ENCODE data around the gene DISP3. TPM values are rescaled to one million over a fixed set of nuclear protein-coding genes. Genes with fewer than 3 reads are reported as not detected.

Gene DISP3
- total RNA-seq, 2 experiments from 2014 or later, result 0.97 to 1.7 TPM

GRCh38 chr1:11534846-11535245 lies 55.9 kb downstream of the DISP3 start:
- no peak overlapping the region for H3K27ac ChIP-seq (ENCODE audit: low read depth, low read length, poor library complexity, severe bottlenecking)
- no peaks in the 10 kb centered on the region for H3K4me1 ChIP-seq (ENCODE audit: insufficient read depth, low read length, poor library complexity, severe bottlenecking)
- H4K20me1 ChIP-seq (ENCODE audit: insufficient read depth, low read length), result no peaks in the 10 kb centered on the region
- no TSS peak for BruUV-seq (replicated peaks)
- H3K4me2 ChIP-seq (ENCODE audit: low read length), result no peak overlapping the region
- H3K79me2 ChIP-seq (ENCODE audit: insufficient read depth, low read depth, low read length), result no peaks in the 10 kb centered on the region
- no peaks in the 10 kb centered on the region for H3K9me2 ChIP-seq (ENCODE audit: insufficient read depth, low read length)
- H3K36me3 ChIP-seq (ENCODE audit: insufficient read depth, low read length), result no peaks in the 10 kb centered on the region
- H3K4me3 ChIP-seq (ENCODE audit: low read depth, low read length, poor library complexity, severe bottlenecking), result no peak overlapping the region
- TF ChIP-seq, protein P1, sequence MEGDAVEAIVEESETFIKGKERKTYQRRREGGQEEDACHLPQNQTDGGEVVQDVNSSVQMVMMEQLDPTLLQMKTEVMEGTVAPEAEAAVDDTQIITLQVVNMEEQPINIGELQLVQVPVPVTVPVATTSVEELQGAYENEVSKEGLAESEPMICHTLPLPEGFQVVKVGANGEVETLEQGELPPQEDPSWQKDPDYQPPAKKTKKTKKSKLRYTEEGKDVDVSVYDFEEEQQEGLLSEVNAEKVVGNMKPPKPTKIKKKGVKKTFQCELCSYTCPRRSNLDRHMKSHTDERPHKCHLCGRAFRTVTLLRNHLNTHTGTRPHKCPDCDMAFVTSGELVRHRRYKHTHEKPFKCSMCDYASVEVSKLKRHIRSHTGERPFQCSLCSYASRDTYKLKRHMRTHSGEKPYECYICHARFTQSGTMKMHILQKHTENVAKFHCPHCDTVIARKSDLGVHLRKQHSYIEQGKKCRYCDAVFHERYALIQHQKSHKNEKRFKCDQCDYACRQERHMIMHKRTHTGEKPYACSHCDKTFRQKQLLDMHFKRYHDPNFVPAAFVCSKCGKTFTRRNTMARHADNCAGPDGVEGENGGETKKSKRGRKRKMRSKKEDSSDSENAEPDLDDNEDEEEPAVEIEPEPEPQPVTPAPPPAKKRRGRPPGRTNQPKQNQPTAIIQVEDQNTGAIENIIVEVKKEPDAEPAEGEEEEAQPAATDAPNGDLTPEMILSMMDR (conservative IDR thresholded peaks at IDR 0.05; ENCODE audit: low read length), result no peak
- TF ChIP-seq EZH2phosphoT487 (IDR thresholded peaks at IDR 0.05; ENCODE audit: borderline replicate concordance, low read depth, low read length), result no peak
- no peak overlapping the region for H2AFZ ChIP-seq (ENCODE audit: low read length)
- ChIA-PET CTCF (ENCODE audit: unreplicated experiment) (no interaction called here), POLR2A (no interaction called here)
- H3K9me3 ChIP-seq (ENCODE audit: low read length), result no peaks in the 10 kb centered on the region
- DNase-seq (ENCODE audit: low spot score), result no peak
- intact Hi-C loops (cut with micrococcal nuclease; ENCODE audit: unreplicated experiment), result no loop called here

DNA sequence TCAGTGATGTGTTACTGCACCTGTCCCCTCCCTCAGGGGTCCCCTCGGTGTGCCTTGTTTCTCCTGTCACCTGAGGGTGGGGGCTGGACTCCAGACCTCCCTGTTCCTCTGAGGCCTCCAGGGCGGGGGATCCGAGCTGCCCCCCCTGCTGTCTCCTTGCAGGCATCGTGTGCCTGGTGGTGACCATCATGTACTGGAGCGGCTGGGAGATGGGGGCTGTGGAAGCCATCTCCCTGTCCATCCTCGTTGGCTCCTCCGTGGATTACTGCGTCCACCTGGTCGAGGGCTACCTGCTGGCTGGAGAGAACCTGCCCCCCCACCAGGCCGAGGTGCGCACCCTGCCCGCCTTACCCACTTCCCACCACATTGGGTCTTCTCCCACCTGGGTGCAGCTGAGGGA lies 56.4 kb downstream of the DISP3 start:
- no peaks in the 10 kb centered on the region for H3K9me2 ChIP-seq (ENCODE audit: insufficient read depth, low read length)
- intact Hi-C loops (cut with micrococcal nuclease; ENCODE audit: unreplicated experiment), result no loop called here
- no peak overlapping the region for H3K27ac ChIP-seq (ENCODE audit: low read depth, low read length, poor library complexity, severe bottlenecking)
- H3K4me3 ChIP-seq (ENCODE audit: low read depth, low read length, poor library complexity, severe bottlenecking), result no peak overlapping the region
- no peak overlapping the region for H2AFZ ChIP-seq (ENCODE audit: low read length)
- H3K4me1 ChIP-seq (ENCODE audit: insufficient read depth, low read length, poor library complexity, severe bottlenecking), result no peaks in the 10 kb centered on the region
- BruUV-seq (replicated peaks), result no TSS peak
- POLR2A ChIA-PET, result no interaction called here
- H3K79me2 ChIP-seq (ENCODE audit: insufficient read depth, low read depth, low read length), result no peaks in the 10 kb centered on the region
- DNase-seq (ENCODE audit: low spot score), result no peak
- H3K4me2 ChIP-seq (ENCODE audit: low read length), result no peak overlapping the region
- CTCF ChIA-PET (ENCODE audit: unreplicated experiment), result no interaction called here
- no peaks in the 10 kb centered on the region for H4K20me1 ChIP-seq (ENCODE audit: insufficient read depth, low read length)
- H3K36me3 ChIP-seq (ENCODE audit: insufficient read depth, low read length), result no peaks in the 10 kb centered on the region
- no peaks in the 10 kb centered on the region for H3K9me3 ChIP-seq (ENCODE audit: low read length)
- no peak for TF ChIP-seq EZH2phosphoT487 (IDR thresholded peaks at IDR 0.05; ENCODE audit: borderline replicate concordance, low read depth, low read length)
- TF ChIP-seq, protein P1 (conservative IDR thresholded peaks at IDR 0.05; ENCODE audit: low read length), result no peak

DNA sequence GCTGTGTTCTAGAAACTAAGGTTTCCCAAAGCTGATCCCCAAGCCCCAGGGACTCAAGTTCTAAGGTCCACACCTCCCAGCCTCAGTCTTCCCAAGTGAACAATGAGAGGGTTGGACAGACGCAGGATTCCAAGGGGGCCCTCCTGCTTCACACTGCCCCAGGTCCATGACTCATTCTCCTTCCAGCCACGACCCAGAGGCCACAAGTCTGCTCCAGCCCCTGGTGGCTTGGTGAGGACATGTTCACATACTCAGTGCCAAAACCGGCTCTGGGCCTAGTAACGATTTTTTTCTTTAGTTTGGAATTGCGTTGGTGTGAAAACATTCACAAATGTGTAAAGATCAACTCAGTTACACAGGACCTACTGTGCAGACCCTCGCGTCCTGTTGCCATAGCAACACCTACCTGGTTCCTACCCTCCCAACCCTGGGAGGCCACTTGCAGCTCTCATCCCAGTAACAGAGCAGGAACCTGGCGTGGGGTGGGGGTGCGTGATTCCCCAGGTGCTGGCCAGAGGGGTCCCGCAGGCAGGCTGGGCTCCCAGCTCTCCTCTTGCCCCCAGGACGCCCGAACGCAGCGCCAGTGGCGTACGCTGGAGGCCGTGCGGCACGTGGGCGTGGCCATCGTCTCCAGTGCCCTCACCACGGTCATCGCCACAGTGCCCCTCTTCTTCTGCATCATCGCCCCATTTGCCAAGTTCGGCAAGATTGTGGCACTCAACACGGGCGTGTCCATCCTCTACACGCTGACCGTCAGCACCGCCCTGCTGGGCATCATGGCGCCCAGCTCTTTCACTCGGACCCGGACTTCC lies 57.0 kb downstream of the DISP3 start:
- no peaks in the 10 kb centered on the region for H3K9me3 ChIP-seq (ENCODE audit: low read length)
- DNase-seq (ENCODE audit: low spot score), result no peak
- H3K4me3 ChIP-seq (ENCODE audit: low read depth, low read length, poor library complexity, severe bottlenecking), result no peak overlapping the region
- H3K4me1 ChIP-seq (ENCODE audit: insufficient read depth, low read length, poor library complexity, severe bottlenecking), result no peaks in the 10 kb centered on the region
- no peak overlapping the region for H2AFZ ChIP-seq (ENCODE audit: low read length)
- H3K9me2 ChIP-seq (ENCODE audit: insufficient read depth, low read length), result no peaks in the 10 kb centered on the region
- no peaks in the 10 kb centered on the region for H4K20me1 ChIP-seq (ENCODE audit: insufficient read depth, low read length)
- no peak overlapping the region for H3K4me2 ChIP-seq (ENCODE audit: low read length)
- no peak overlapping the region for H3K27ac ChIP-seq (ENCODE audit: low read depth, low read length, poor library complexity, severe bottlenecking)
- CTCF ChIA-PET (ENCODE audit: unreplicated experiment), result no interaction called here
- H3K79me2 ChIP-seq (ENCODE audit: insufficient read depth, low read depth, low read length), result no peaks in the 10 kb centered on the region
- intact Hi-C loops (cut with micrococcal nuclease; ENCODE audit: unreplicated experiment), result no loop called here
- no peaks in the 10 kb centered on the region for H3K36me3 ChIP-seq (ENCODE audit: insufficient read depth, low read length)
- TF ChIP-seq, protein P1 (conservative IDR thresholded peaks at IDR 0.05; ENCODE audit: low read length), result no peak
- TF ChIP-seq EZH2phosphoT487 (IDR thresholded peaks at IDR 0.05; ENCODE audit: borderline replicate concordance, low read depth, low read length), result no peak
- POLR2A ChIA-PET, result no interaction called here
- BruUV-seq (replicated peaks), result no TSS peak
